Measurements from ENCODE around the gene ERCC4. TPM values are rescaled to one million over a fixed set of nuclear protein-coding genes. Genes with fewer than 3 reads are reported as not detected.

Gene ERCC4
- polyA plus RNA-seq, 1 donor (not counting 4 experiments of a cell fraction or from before 2014, with no cell fraction given) = 5.9 TPM

DNA sequence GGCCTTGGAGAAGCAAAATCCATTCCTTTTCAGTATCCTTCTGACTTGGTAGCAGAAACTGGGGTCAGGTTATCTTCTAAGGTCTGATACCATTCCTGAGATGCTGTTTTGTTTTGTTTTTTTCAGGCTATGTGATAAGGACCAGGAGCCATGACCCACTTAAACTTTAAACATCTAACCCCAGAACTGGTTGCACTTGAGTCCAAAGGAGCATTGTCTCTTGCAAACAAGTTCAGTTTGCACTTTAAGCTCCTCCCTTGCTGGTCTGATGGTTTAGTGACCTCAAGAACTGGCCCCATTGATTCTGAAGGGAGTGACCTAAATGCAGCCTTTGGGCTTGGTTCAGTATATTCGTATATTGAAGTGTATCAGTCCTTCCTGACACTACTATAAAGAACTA is 75.2 kb downstream of the ERCC4 start:
- Histone ChIP-seq H3K36me3 (ENCODE audit: control insufficient read depth in 2 of 2, extremely low read depth in 1 of 2, insufficient read depth in 2 of 2, low read length in 2 of 2) (no peaks in the 10 kb centered on the region), H3K27me3 (ENCODE audit: control insufficient read depth, extremely low read depth, insufficient read depth, low read length) (peaks cover 7% of the 10 kb centered on the region), H3K79me2 (ENCODE audit: control insufficient read depth, insufficient read depth, low read length) (no peaks in the 10 kb centered on the region), H3K4me1 (ENCODE audit: control insufficient read depth, extremely low read depth, insufficient read depth, low read length) (no peaks in the 10 kb centered on the region), H3K9me1 (ENCODE audit: control insufficient read depth, extremely low read depth, insufficient read depth, low read length) (no peaks in the 10 kb centered on the region), H3K9ac (ENCODE audit: control insufficient read depth, extremely low read depth, insufficient read depth, low read length) (no peak overlapping the region), H2AFZ (ENCODE audit: control insufficient read depth, low read length) (no peak overlapping the region), H4K20me1 (ENCODE audit: control insufficient read depth, extremely low read depth, insufficient read depth, low read length) (no peaks in the 10 kb centered on the region), H3K9me3 (ENCODE audit: control insufficient read depth, low read depth, low read length) (no peaks in the 10 kb centered on the region), H3K4me2 (ENCODE audit: control insufficient read depth, extremely low read depth, insufficient read depth, low read depth, low read length) (no peak overlapping the region), H3K27ac (ENCODE audit: control insufficient read depth, insufficient read depth, low read length) (no peak overlapping the region), H3K4me3 (ENCODE audit: control insufficient read depth in 2 of 3, extremely low read depth in 1 of 3, insufficient read depth in 2 of 3, low read depth in 1 of 3, low read length in 3 of 3) (no peak overlapping the region)
- dilution Hi-C loops (cut with MboI; ENCODE audit: extremely low pct_ligation_motif_present, low sequenced_read_pairs) = no loop called here
- no peak for FAIRE-seq
- no peak for DNase-seq (ENCODE audit: low read depth, low spot score)
- TF ChIP-seq, protein P1, sequence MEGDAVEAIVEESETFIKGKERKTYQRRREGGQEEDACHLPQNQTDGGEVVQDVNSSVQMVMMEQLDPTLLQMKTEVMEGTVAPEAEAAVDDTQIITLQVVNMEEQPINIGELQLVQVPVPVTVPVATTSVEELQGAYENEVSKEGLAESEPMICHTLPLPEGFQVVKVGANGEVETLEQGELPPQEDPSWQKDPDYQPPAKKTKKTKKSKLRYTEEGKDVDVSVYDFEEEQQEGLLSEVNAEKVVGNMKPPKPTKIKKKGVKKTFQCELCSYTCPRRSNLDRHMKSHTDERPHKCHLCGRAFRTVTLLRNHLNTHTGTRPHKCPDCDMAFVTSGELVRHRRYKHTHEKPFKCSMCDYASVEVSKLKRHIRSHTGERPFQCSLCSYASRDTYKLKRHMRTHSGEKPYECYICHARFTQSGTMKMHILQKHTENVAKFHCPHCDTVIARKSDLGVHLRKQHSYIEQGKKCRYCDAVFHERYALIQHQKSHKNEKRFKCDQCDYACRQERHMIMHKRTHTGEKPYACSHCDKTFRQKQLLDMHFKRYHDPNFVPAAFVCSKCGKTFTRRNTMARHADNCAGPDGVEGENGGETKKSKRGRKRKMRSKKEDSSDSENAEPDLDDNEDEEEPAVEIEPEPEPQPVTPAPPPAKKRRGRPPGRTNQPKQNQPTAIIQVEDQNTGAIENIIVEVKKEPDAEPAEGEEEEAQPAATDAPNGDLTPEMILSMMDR (optimal IDR thresholded peaks at IDR 0.05 in 1 of 3, IDR thresholded peaks at IDR 0.05 in 1 of 3, conservative IDR thresholded peaks at IDR 0.05 in 1 of 3; ENCODE audit: extremely low read depth in 1 of 3, insufficient read depth in 2 of 3, low read length in 3 of 3) = no peak
- TF ChIP-seq EZH2 (IDR thresholded peaks at IDR 0.05; ENCODE audit: low read length) = no peak

DNA sequence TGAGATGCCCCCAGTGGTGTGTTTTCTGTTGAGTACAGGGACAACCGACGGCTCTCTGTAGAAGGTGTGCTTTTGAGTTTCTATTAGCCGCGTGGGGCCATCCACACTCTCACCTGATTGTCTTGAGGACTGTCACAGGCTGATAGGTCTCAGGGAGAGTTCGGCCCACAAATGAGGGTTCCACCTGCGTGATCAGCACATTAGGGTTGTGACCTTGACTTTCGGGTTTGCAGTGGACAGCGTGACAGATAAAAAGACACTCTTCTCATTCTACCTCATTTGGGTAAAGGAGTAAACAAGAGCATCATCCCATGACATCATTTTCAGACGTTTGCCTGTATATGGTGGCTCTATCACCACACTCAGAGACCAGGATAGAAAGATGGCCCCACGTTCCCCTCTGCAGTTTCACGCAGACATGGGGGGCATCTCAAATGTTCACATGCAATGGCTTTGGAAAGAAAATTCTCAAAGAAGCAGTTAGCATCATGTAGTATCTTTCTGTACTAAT is 76.9 kb downstream of the ERCC4 start:
- Histone ChIP-seq H3K4me3 (ENCODE audit: control insufficient read depth in 2 of 3, extremely low read depth in 1 of 3, insufficient read depth in 2 of 3, low read depth in 1 of 3, low read length in 3 of 3) (no peak overlapping the region), H3K27me3 (ENCODE audit: control insufficient read depth, extremely low read depth, insufficient read depth, low read length) (peaks cover 7% of the 10 kb centered on the region), H3K9ac (ENCODE audit: control insufficient read depth, extremely low read depth, insufficient read depth, low read length) (no peak overlapping the region), H3K79me2 (ENCODE audit: control insufficient read depth, insufficient read depth, low read length) (no peaks in the 10 kb centered on the region), H3K9me3 (ENCODE audit: control insufficient read depth, low read depth, low read length) (no peaks in the 10 kb centered on the region), H3K27ac (ENCODE audit: control insufficient read depth, insufficient read depth, low read length) (no peak overlapping the region), H3K9me1 (ENCODE audit: control insufficient read depth, extremely low read depth, insufficient read depth, low read length) (no peaks in the 10 kb centered on the region), H4K20me1 (ENCODE audit: control insufficient read depth, extremely low read depth, insufficient read depth, low read length) (no peaks in the 10 kb centered on the region), H3K36me3 (ENCODE audit: control insufficient read depth in 2 of 2, extremely low read depth in 1 of 2, insufficient read depth in 2 of 2, low read length in 2 of 2) (no peaks in the 10 kb centered on the region), H2AFZ (ENCODE audit: control insufficient read depth, low read length) (no peak overlapping the region), H3K4me1 (ENCODE audit: control insufficient read depth, extremely low read depth, insufficient read depth, low read length) (no peaks in the 10 kb centered on the region), H3K4me2 (ENCODE audit: control insufficient read depth, extremely low read depth, insufficient read depth, low read depth, low read length) (no peak overlapping the region)
- FAIRE-seq (no peak), DNase-seq (ENCODE audit: low read depth, low spot score) (no peak)
- dilution Hi-C loops (cut with MboI; ENCODE audit: extremely low pct_ligation_motif_present, low sequenced_read_pairs) = no loop called here
- TF ChIP-seq, protein P1 (optimal IDR thresholded peaks at IDR 0.05 in 1 of 3, IDR thresholded peaks at IDR 0.05 in 1 of 3, conservative IDR thresholded peaks at IDR 0.05 in 1 of 3; ENCODE audit: extremely low read depth in 1 of 3, insufficient read depth in 2 of 3, low read length in 3 of 3) = no peak
- TF ChIP-seq EZH2 (IDR thresholded peaks at IDR 0.05; ENCODE audit: low read length) = no peak
